ENCODE results near the gene S100A1.
"Not testable (repeated sequence)": the region's sequence is repeated elsewhere in the genome, so short reads cannot be mapped to it uniquely, and the experiment has no call there.

The S100A1 gene

GRCh38 chr1:153658400-153659174 is 30.4 kb downstream of the S100A1 start, which contains the start of gene SNAPIN:
Gene SNAPIN, plus strand, starts transcription at chr1:153658703. Its CDS starts 41 bp downstream, at chr1:153658744.
- peak; percentile 92 for DNase-seq

- no peak for DNase-seq
Observed at GRCh38 chr1:153659175-153659534, 30.9 kb downstream of the S100A1 start.

- DNase-seq = no peak
Observed at GRCh38 chr1:153659656-153660055, 31.4 kb downstream of the S100A1 start.

- DNase-seq = no peak
Observed at GRCh38 chr1:153661111-153661708, 33.0 kb downstream of the S100A1 start.

GRCh38 chr1:153662269-153662668 is 34.0 kb downstream of the S100A1 start:
- no peak for DNase-seq

GRCh38 chr1:153663211-153663610 is 35.0 kb downstream of the S100A1 start:
- no peak for DNase-seq

- DNase-seq = no peak
Observed at GRCh38 chr1:153667439-153667838, 39.2 kb downstream of the S100A1 start.

GRCh38 chr1:153668672-153669071 is 40.4 kb downstream of the S100A1 start:
- not testable (repeated sequence) for DNase-seq

- DNase-seq = no peak
Observed at GRCh38 chr1:153669606-153670005, 41.4 kb downstream of the S100A1 start.

GRCh38 chr1:153670257-153670858 is 42.1 kb downstream of the S100A1 start:
- peak; percentile 43 for DNase-seq

GRCh38 chr1:153670859-153671627 is 42.8 kb downstream of the S100A1 start, which contains the start of gene ILF2:
Gene ILF2, minus strand, starts transcription at chr1:153670993. Its CDS starts 71 bp downstream, at chr1:153670922.
- DNase-seq = peak; percentile 96

GRCh38 chr1:153671628-153672353 is 43.6 kb downstream of the S100A1 start:
- peak; percentile 51 for DNase-seq

GRCh38 chr1:153673511-153673910 is 45.3 kb downstream of the S100A1 start:
- no peak for DNase-seq

- DNase-seq = peak; percentile 48
Observed at GRCh38 chr1:153677718-153678518, 49.7 kb downstream of the S100A1 start.

- peak; percentile 34 for DNase-seq
Observed at GRCh38 chr1:153678519-153679336, 50.5 kb downstream of the S100A1 start, which contains the start of gene NPR1. Gene NPR1, plus strand, starts transcription at chr1:153678688. Its CDS starts 421 bp downstream, at chr1:153679109.

GRCh38 chr1:153679337-153680119 is 51.3 kb downstream of the S100A1 start:
- DNase-seq = peak; percentile 34

- no peak for DNase-seq
Observed at GRCh38 chr1:153680120-153680403, 51.8 kb downstream of the S100A1 start.

Data from stimulated activated CD4-positive, alpha-beta T cell treated with anti-CD3 and anti-CD28 coated beads, Interleukin-4, amount 100 ng/mL, for 1 hour (primary cell).